MM.1S (cell line): ENCODE results near the gene TRIOBP.

Experiments
- DNase-seq: peaks from one replicate; pipeline ENCODE4 v3.0.0-alpha.2; 2015
- H2AFZ ChIP-seq: fragments of 300-600 bp; sonication (generic); 2 replicates; pipeline ENCODE4 v1.6.0; 2016; ENCODE audit warnings: antibody characterized with exemption, low read length
- H3F3A ChIP-seq: fragments of 300-600 bp; sonication (generic); 2 replicates; pipeline ENCODE4 v1.6.1; 2016; ENCODE audit warnings: mild to moderate bottlenecking, antibody characterized with exemption, low read length, moderate library complexity, mixed read lengths; ENCODE audit not compliant: insufficient read depth
- H3K27ac ChIP-seq: fragments of 300-600 bp; sonication (generic); 2 replicates; pipeline ENCODE4 v1.5.1; 2016; ENCODE audit warnings: mild to moderate bottlenecking, low read length
- H3K27me3 ChIP-seq: fragments of 300-600 bp; sonication (generic); replicated peaks from 2 replicates; pipeline ENCODE4 v1.6.0; 2016; ENCODE audit warnings: low read length; ENCODE audit not compliant: insufficient read depth
- H3K36me3 ChIP-seq: fragments of 300-600 bp; sonication (generic); replicated peaks from 2 replicates; pipeline ENCODE4 v1.6.1; 2016; ENCODE audit warnings: mild to moderate bottlenecking, low read length, mixed read lengths; ENCODE audit not compliant: insufficient read depth
- H3K4me1 ChIP-seq: fragments of 300-600 bp; sonication (generic); 2 replicates; pipeline ENCODE4 v1.6.1; 2016; ENCODE audit warnings: low read length, mixed read lengths
- H3K4me2 ChIP-seq: fragments of 300-600 bp; sonication (generic); 2 replicates; pipeline ENCODE4 v1.6.0; 2016; ENCODE audit warnings: low read depth, low read length
- H3K4me3 ChIP-seq: fragments of 300-600 bp; sonication (generic); 2 replicates; pipeline ENCODE4 v1.5.1; 2016; ENCODE audit warnings: low read length, mixed read lengths
- H3K79me2 ChIP-seq: fragments of 300-600 bp; sonication (generic); 2 replicates; pipeline ENCODE4 v1.6.1; 2016; ENCODE audit warnings: mixed run types, low read length, mixed read lengths
- H3K9ac ChIP-seq: fragments of 300-600 bp; sonication (generic); 2 replicates; pipeline ENCODE4 v1.6.1; 2016; ENCODE audit warnings: low read length, mixed read lengths
- H3K9me2 ChIP-seq: fragments of 300-600 bp; sonication (generic); replicated peaks from 2 replicates; pipeline ENCODE4 v1.6.1; 2016; ENCODE audit warnings: mild to moderate bottlenecking, low read length, mixed read lengths; ENCODE audit not compliant: insufficient read depth
- H3K9me3 ChIP-seq: fragments of 300-600 bp; sonication (generic); replicated peaks from 2 replicates; pipeline ENCODE4 v1.6.1; 2016; ENCODE audit warnings: mild to moderate bottlenecking, low read length, mixed read lengths; ENCODE audit not compliant: insufficient read depth
- H4K20me1 ChIP-seq: fragments of 300-600 bp; sonication (generic); 2 replicates; pipeline ENCODE4 v1.6.1; 2016; ENCODE audit warnings: mild to moderate bottlenecking, low read length, moderate library complexity, mixed read lengths; ENCODE audit not compliant: insufficient read depth
- EZH2 ChIP-seq: fragments of 300-600 bp; sonication (generic); optimal IDR thresholded peaks from 2 replicates; pipeline ENCODE3; 2017; ENCODE audit warnings: low read depth, mild to moderate bottlenecking, antibody characterized with exemption, low read length, mixed read lengths
- EZH2phosphoT487 ChIP-seq: fragments of 300-600 bp; sonication (generic); IDR thresholded peaks from 2 replicates; pipeline ENCODE4 v1.6.1; 2018; ENCODE audit warnings: antibody characterized with exemption, low read length
- TF ChIP-seq, protein P1 (sequence below): fragments of 300-600 bp; sonication (generic); IDR thresholded peaks from 2 replicates; pipeline ENCODE4 v1.5.1; 2016; ENCODE audit warnings: antibody characterized with exemption, low read length, mixed read lengths

Gene TRIOBP

DNA sequence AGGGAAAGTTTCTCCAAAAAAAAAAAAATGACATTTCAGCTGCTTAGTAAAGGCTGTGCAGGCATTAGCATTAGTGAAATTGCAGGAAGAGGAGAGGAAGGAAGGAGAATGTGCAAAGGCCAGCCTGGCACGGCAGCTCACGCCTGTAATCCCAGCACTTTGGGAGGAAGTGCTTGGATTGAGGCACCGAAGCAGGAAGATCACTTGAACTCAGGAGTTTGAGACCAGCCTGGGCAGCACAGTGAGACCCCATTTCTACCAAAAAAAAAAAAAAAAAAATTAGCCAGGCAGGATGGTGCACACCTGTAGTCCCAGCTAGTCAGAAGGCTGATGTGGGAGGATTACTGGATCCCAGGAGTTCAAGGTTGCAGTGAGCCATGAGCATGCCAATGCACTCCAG lies 7.8 kb downstream of the TRIOBP start:
- no peak for DNase-seq
- Histone ChIP-seq H3K9me2 (no peaks in the 10 kb centered on the region), H3K79me2 (no peaks in the 10 kb centered on the region), H3K9me3 (no peaks in the 10 kb centered on the region), H3K4me3 (no peak overlapping the region), H3K9ac (no peak overlapping the region), H3F3A (no peaks in the 10 kb centered on the region), H4K20me1 (no peaks in the 10 kb centered on the region), H3K4me2 (no peak overlapping the region), H3K27me3 (no peaks in the 10 kb centered on the region), H3K4me1 (no peaks in the 10 kb centered on the region), H2AFZ (no peak overlapping the region), H3K27ac (no peak overlapping the region), H3K36me3 (no peaks in the 10 kb centered on the region)
- TF ChIP-seq, protein P1, sequence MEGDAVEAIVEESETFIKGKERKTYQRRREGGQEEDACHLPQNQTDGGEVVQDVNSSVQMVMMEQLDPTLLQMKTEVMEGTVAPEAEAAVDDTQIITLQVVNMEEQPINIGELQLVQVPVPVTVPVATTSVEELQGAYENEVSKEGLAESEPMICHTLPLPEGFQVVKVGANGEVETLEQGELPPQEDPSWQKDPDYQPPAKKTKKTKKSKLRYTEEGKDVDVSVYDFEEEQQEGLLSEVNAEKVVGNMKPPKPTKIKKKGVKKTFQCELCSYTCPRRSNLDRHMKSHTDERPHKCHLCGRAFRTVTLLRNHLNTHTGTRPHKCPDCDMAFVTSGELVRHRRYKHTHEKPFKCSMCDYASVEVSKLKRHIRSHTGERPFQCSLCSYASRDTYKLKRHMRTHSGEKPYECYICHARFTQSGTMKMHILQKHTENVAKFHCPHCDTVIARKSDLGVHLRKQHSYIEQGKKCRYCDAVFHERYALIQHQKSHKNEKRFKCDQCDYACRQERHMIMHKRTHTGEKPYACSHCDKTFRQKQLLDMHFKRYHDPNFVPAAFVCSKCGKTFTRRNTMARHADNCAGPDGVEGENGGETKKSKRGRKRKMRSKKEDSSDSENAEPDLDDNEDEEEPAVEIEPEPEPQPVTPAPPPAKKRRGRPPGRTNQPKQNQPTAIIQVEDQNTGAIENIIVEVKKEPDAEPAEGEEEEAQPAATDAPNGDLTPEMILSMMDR, result no peak
- TF ChIP-seq EZH2phosphoT487, result no peak
- TF ChIP-seq EZH2, result no peak

DNA sequence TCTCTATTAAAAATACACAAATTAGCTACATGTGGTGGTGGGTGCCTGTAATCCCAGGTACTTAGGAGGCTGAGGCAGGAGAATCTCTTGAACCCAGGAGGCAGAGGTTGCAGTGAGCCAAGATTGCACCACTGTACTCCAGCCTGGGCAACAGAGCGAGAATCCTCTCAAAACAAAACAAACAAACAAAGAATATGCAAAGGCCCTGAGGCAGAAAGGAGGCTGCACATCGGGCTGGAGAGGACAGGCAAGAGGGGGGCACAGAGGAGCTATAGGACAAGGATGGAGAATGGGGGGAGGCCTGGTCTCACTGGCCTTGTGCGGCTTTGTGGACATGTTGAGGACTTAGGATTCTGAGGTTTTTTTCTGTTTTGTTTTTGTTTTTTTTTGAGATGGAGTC lies 8.4 kb downstream of the TRIOBP start:
- H3K27me3 ChIP-seq, result no peaks in the 10 kb centered on the region
- H3K79me2 ChIP-seq, result no peaks in the 10 kb centered on the region
- no peaks in the 10 kb centered on the region for H4K20me1 ChIP-seq
- TF ChIP-seq, protein P1, result no peak
- no peak for TF ChIP-seq EZH2
- TF ChIP-seq EZH2phosphoT487, result no peak
- no peaks in the 10 kb centered on the region for H3K9me2 ChIP-seq
- H2AFZ ChIP-seq, result no peak overlapping the region
- H3K9ac ChIP-seq, result no peak overlapping the region
- no peak overlapping the region for H3K4me3 ChIP-seq
- no peaks in the 10 kb centered on the region for H3K4me1 ChIP-seq
- no peak overlapping the region for H3K27ac ChIP-seq
- DNase-seq, result no peak
- H3F3A ChIP-seq, result no peaks in the 10 kb centered on the region
- no peak overlapping the region for H3K4me2 ChIP-seq
- H3K9me3 ChIP-seq, result no peaks in the 10 kb centered on the region
- H3K36me3 ChIP-seq, result no peaks in the 10 kb centered on the region

DNA sequence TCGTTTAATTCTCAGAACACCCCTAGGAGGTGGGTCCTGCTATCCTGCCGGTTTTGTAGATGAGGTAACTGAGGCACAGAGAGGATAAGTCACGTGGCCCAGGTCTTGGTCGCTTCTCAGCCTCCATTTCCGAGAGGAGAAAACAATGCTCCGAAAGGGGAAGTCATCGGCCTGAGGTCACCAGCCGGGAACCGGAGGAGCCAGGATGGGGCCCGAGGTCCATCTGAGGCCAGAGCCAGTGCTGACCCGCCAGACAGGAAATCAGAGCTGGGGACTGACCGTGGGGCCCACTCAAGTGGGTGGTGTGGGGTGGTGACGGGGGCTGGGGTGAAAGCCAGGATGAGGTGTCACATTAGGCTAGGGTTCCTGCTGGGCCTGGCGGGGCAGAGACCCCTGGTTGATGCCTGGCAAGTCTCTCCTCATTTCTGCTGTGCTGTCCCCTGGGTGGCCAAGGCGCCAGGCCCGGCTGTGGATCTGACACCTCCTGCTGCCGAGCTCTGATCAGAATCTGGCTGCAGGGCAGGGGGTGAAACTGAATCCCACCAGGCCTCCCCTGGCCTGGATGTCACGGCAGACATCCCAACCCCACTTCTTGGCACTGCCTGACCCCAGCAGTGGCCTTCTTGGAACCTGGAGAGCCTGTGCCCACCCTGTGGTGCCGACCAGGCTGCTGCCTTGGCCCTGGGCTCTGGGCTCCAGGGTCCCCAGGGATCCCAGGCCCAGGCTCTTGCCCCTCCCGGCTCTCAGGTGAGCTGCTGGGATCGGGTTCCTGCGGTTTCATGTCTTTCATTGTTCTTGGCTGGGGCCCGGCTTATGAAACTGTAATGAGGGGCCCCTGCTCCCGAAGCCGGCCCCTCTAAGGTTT lies 12.0 kb downstream of the TRIOBP start:
- DNase-seq, result no peak
- no peak overlapping the region for H3K4me2 ChIP-seq
- H2AFZ ChIP-seq, result no peak overlapping the region
- H3K27ac ChIP-seq, result no peak overlapping the region
- no peak overlapping the region for H3K4me3 ChIP-seq
- TF ChIP-seq EZH2phosphoT487 (no peak), EZH2 (no peak)
- TF ChIP-seq, protein P1, result no peak
- no peaks in the 10 kb centered on the region for H3K36me3 ChIP-seq
- H3K27me3 ChIP-seq, result no peaks in the 10 kb centered on the region
- no peaks in the 10 kb centered on the region for H4K20me1 ChIP-seq
- H3K9me2 ChIP-seq, result no peaks in the 10 kb centered on the region
- no peaks in the 10 kb centered on the region for H3K79me2 ChIP-seq
- no peaks in the 10 kb centered on the region for H3K9me3 ChIP-seq
- no peaks in the 10 kb centered on the region for H3F3A ChIP-seq
- H3K4me1 ChIP-seq, result no peaks in the 10 kb centered on the region
- no peak overlapping the region for H3K9ac ChIP-seq
